ENCODE data around the gene LGMN. TPM values are rescaled to one million over a fixed set of nuclear protein-coding genes. Genes with fewer than 3 reads are reported as not detected.

The LGMN gene
- total RNA-seq, 1 donor from 2014 or later = 100 TPM

- DNase-seq = no peak
- Histone ChIP-seq H3K27me3 (ENCODE audit: low read depth) (no peaks in the 10 kb centered on the region), H3K9me3 (replicated peaks) (no peaks in the 10 kb centered on the region), H3K36me3 (peaks cover 20% of the 10 kb centered on the region), H3K4me3 (no peak overlapping the region), H3K4me1 (peaks cover 49% of the 10 kb centered on the region), H3K27ac (replicated peaks) (peak overlapping the region; percentile 75)
- no peak for TF ChIP-seq CTCF (IDR thresholded peaks at IDR 0.05; ENCODE audit: borderline replicate concordance)
- intact Hi-C loops (cut with micrococcal nuclease) = no loop called here
These were observed 87.9 kb downstream of the LGMN start for GRCh38 chr14:92660571-92660970.

- DNase-seq = peak; percentile 55
- Histone ChIP-seq H3K27me3 (ENCODE audit: low read depth) (no peaks in the 10 kb centered on the region), H3K27ac (replicated peaks) (peak overlapping the region; percentile 75), H3K9me3 (replicated peaks) (no peaks in the 10 kb centered on the region), H3K36me3 (peaks cover 20% of the 10 kb centered on the region), H3K4me1 (peaks cover 49% of the 10 kb centered on the region), H3K4me3 (no peak overlapping the region)
- intact Hi-C loops (cut with micrococcal nuclease) = no loop called here
- TF ChIP-seq CTCF (IDR thresholded peaks at IDR 0.05; ENCODE audit: borderline replicate concordance) = no peak
These were observed 88.5 kb downstream of the LGMN start for GRCh38 chr14:92659765-92660561.

- TF ChIP-seq CTCF (IDR thresholded peaks at IDR 0.05; ENCODE audit: borderline replicate concordance) = no peak
- DNase-seq = no peak
- Histone ChIP-seq H3K4me3 (no peak overlapping the region), H3K27ac (replicated peaks) (peak overlapping the region; percentile 75), H3K27me3 (ENCODE audit: low read depth) (no peaks in the 10 kb centered on the region), H3K4me1 (peaks cover 49% of the 10 kb centered on the region), H3K9me3 (replicated peaks) (no peaks in the 10 kb centered on the region), H3K36me3 (peaks cover 20% of the 10 kb centered on the region)
- intact Hi-C loops (cut with micrococcal nuclease) = no loop called here
These were observed 89.7 kb downstream of the LGMN start for GRCh38 chr14:92658684-92659083.

GRCh38 chr14:92658160-92658559 is 90.3 kb downstream of the LGMN start:
- H3K4me1 ChIP-seq = peaks cover 49% of the 10 kb centered on the region
- peak overlapping the region; percentile 75 for H3K27ac ChIP-seq (replicated peaks)
- no peak for DNase-seq
- no peak overlapping the region for H3K4me3 ChIP-seq
- H3K9me3 ChIP-seq (replicated peaks) = no peaks in the 10 kb centered on the region
- intact Hi-C loops (cut with micrococcal nuclease) = no loop called here
- H3K27me3 ChIP-seq (ENCODE audit: low read depth) = no peaks in the 10 kb centered on the region
- H3K36me3 ChIP-seq = peaks cover 24% of the 10 kb centered on the region
- no peak for TF ChIP-seq CTCF (IDR thresholded peaks at IDR 0.05; ENCODE audit: borderline replicate concordance)

GRCh38 chr14:92657457-92658142 is 90.8 kb downstream of the LGMN start:
- no peak overlapping the region for H3K4me3 ChIP-seq
- peak; percentile 70 for DNase-seq
- peak overlapping the region; percentile 75 for H3K27ac ChIP-seq (replicated peaks)
- no peak for TF ChIP-seq CTCF (IDR thresholded peaks at IDR 0.05; ENCODE audit: borderline replicate concordance)
- H3K4me1 ChIP-seq = peaks cover 49% of the 10 kb centered on the region
- H3K36me3 ChIP-seq = peaks cover 29% of the 10 kb centered on the region
- intact Hi-C loops (cut with micrococcal nuclease) = no loop called here
- H3K9me3 ChIP-seq (replicated peaks) = no peaks in the 10 kb centered on the region
- H3K27me3 ChIP-seq (ENCODE audit: low read depth) = no peaks in the 10 kb centered on the region

All from left ventricle myocardium inferior (tissue), 1 donor.